Prostate gland (tissue), 2 donors: ENCODE data around the gene LMO7. TPM values are rescaled to one million over a fixed set of nuclear protein-coding genes. Genes with fewer than 3 reads are reported as not detected.
A peak's percentile ranks its signal among the peaks of the same experiment; 100 is the strongest.

Source experiments
- DNase-seq: peaks from one replicate; pipeline ENCODE4 v3.0.0-alpha.2; 2019; ENCODE audit warnings: low spot score
- H3K27ac ChIP-seq, 2 donors: fragments of 200-600 bp; sonication (generic); 2 replicates each; pipeline ENCODE4 v1.5.1; 2017 to 2019
- H3K27me3 ChIP-seq: fragments of 200-600 bp; sonication (generic); replicated peaks from 2 replicates; pipeline ENCODE4 v1.5.1; 2019; ENCODE audit not compliant: insufficient read depth
- H3K36me3 ChIP-seq, 2 donors: fragments of 200-600 bp; sonication (generic); 1 replicate in 1 of 2; 2 replicates in 1 of 2; pipeline versions ENCODE4 v1.5.1 to v1.8.1; 2017 to 2019
- H3K4me1 ChIP-seq: fragments of 200-600 bp; sonication (generic); replicated peaks from 2 replicates; pipeline ENCODE4 v1.5.1; 2019
- H3K4me3 ChIP-seq, 2 donors: fragments of 200-600 bp; sonication (generic); 2 replicates each; pipeline ENCODE4 v1.5.1; 2017 to 2019
- H3K9me3 ChIP-seq: fragments of 200-600 bp; sonication (generic); 2 replicates; pipeline ENCODE4 v1.5.1; 2017
- CTCF ChIP-seq, 4 experiments: fragments of 200-600 bp in 2 of 4; fragments of 450-650 bp in 2 of 4; sonication (generic) in 2 of 4; IDR thresholded peaks; 1 replicate in 3 of 4; 2 replicates in 1 of 4; pipeline ENCODE4 v1.5.1; 2016 to 2019; ENCODE audit warnings: antibody characterized with exemption in 4 of 4, mild to moderate bottlenecking in 2 of 4, moderate library complexity in 2 of 4
- POLR2A ChIP-seq: fragments of 450-650 bp; IDR thresholded peaks from one replicate; pipeline ENCODE4 v1.6.1; 2016; ENCODE audit warnings: antibody characterized with exemption, mild to moderate bottlenecking
- POLR2AphosphoS5 ChIP-seq: sonication (generic); formaldehyde crosslinking; IDR thresholded peaks from one replicate; pipeline ENCODE4 v1.6.1; 2017; ENCODE audit warnings: antibody characterized with exemption
- WGBS: methylation state at CpG from one replicate; pipeline ENCODE4 v1.1.5; 2018; 5-methylcytosine and 5-hydroxymethylcytosine counted together
- intact Hi-C: fragments of 100-400 bp; cut with DNase I; formaldehyde crosslinking; loops from one replicate; pipeline ENCODE4 v1.14.2; 2022
- total RNA-seq, 2 donors: library from RNA; depleted of rRNA; stranded (reverse); fragments of >200 nt; gene quantifications; one replicate each; pipeline ENCODE4 v1.1.0, GENCODE V29; 2016

The LMO7 gene
- total RNA-seq, 2 donors from 2014 or later: 87.8 to 99.9 TPM

GRCh38 chr13:75705395-75705794 lies 69.3 kb downstream of the LMO7 start:
- TF ChIP-seq POLR2AphosphoS5 (no peak), CTCF (IDR thresholded peaks at IDR 0.05) (no peak), POLR2A (no peak)
- 48% methylated on average over 1 of the region's 1 CpG for WGBS
- no peak for DNase-seq
- Histone ChIP-seq H3K4me3 (no peak overlapping the region), H3K27ac (peak overlapping the region; percentile 65 to 70), H3K27me3 (no peaks in the 10 kb centered on the region), H3K4me1 (no peaks in the 10 kb centered on the region), H3K9me3 (no peaks in the 10 kb centered on the region), H3K36me3 (no peaks in the 10 kb centered on the region)
- intact Hi-C loops: loop anchor here (10.0 kb wide), 1 partner anchor 309 kb away; no protein-coding TSS in a partner anchor

GRCh38 chr13:75705908-75706307 lies 69.8 kb downstream of the LMO7 start:
- no peak overlapping the region for H3K4me3 ChIP-seq
- H3K9me3 ChIP-seq: no peaks in the 10 kb centered on the region
- no peak for TF ChIP-seq CTCF (IDR thresholded peaks at IDR 0.05)
- TF ChIP-seq POLR2A: no peak
- no peak for TF ChIP-seq POLR2AphosphoS5
- H3K27ac ChIP-seq: no peak overlapping the region
- no peak for DNase-seq
- no peaks in the 10 kb centered on the region for H3K4me1 ChIP-seq
- H3K36me3 ChIP-seq: no peaks in the 10 kb centered on the region
- no peaks in the 10 kb centered on the region for H3K27me3 ChIP-seq
- intact Hi-C loops: loop anchor here (10.0 kb wide), 1 partner anchor 309 kb away; no protein-coding TSS in a partner anchor

- 87% methylated on average over 2 of the region's 2 CpGs for WGBS
- Histone ChIP-seq H3K36me3 (no peaks in the 10 kb centered on the region), H3K4me3 (no peak overlapping the region), H3K27me3 (no peaks in the 10 kb centered on the region), H3K4me1 (no peaks in the 10 kb centered on the region), H3K27ac (no peak overlapping the region), H3K9me3 (no peaks in the 10 kb centered on the region)
- TF ChIP-seq POLR2AphosphoS5 (no peak), POLR2A (no peak), CTCF (IDR thresholded peaks at IDR 0.05) (no peak)
- intact Hi-C loops: no loop called here
- no peak for DNase-seq
These were observed 77.7 kb downstream of the LMO7 start for GRCh38 chr13:75713852-75714251.

- Histone ChIP-seq H3K36me3 (no peaks in the 10 kb centered on the region), H3K4me1 (no peaks in the 10 kb centered on the region), H3K27ac (no peak overlapping the region), H3K9me3 (no peaks in the 10 kb centered on the region), H3K27me3 (no peaks in the 10 kb centered on the region), H3K4me3 (no peak overlapping the region)
- WGBS: 72% methylated on average over 6 of the region's 6 CpGs
- TF ChIP-seq CTCF (IDR thresholded peaks at IDR 0.05): no peak
- no peak for TF ChIP-seq POLR2A
- TF ChIP-seq POLR2AphosphoS5: no peak
- intact Hi-C loops: no loop called here
- DNase-seq: no peak
These were observed 79.7 kb downstream of the LMO7 start for GRCh38 chr13:75715601-75716523.

GRCh38 chr13:75717525-75717924 lies 81.4 kb downstream of the LMO7 start:
- WGBS: 88% methylated on average over 2 of the region's 2 CpGs
- Histone ChIP-seq H3K36me3 (no peaks in the 10 kb centered on the region), H3K4me1 (no peaks in the 10 kb centered on the region), H3K9me3 (no peaks in the 10 kb centered on the region), H3K27ac (no peak overlapping the region), H3K27me3 (no peaks in the 10 kb centered on the region), H3K4me3 (no peak overlapping the region)
- TF ChIP-seq POLR2A: no peak
- no peak for TF ChIP-seq POLR2AphosphoS5
- TF ChIP-seq CTCF (IDR thresholded peaks at IDR 0.05): no peak
- intact Hi-C loops: no loop called here
- DNase-seq: no peak
